WERI-Rb-1 (cell line): ENCODE data around the gene N4BP2.
"Not testable (repeated sequence)": the region's sequence is repeated elsewhere in the genome, so short reads cannot be mapped to it uniquely, and the experiment has no call there.

ENCODE experiments used
- DNase-seq: peaks from one replicate; pipeline ENCODE4 v3.0.0-alpha.2; 2020
- H3K27ac ChIP-seq: fragments of 250-450 bp; sonication (Bioruptor Pico); 2 replicates; pipeline ENCODE4 v1.5.1; 2020; ENCODE audit warnings: mild to moderate bottlenecking, moderate library complexity
- H3K27me3 ChIP-seq: fragments of 250-450 bp; sonication (Bioruptor Pico); 2 replicates; pipeline ENCODE4 v1.5.1; 2021; ENCODE audit warnings: mild to moderate bottlenecking, low read depth, moderate library complexity; ENCODE audit not compliant: insufficient read depth, severe bottlenecking
- H3K36me3 ChIP-seq: fragments of 250-450 bp; sonication (Bioruptor Pico); 2 replicates; pipeline ENCODE4 v1.5.1; 2020; ENCODE audit warnings: mild to moderate bottlenecking, moderate library complexity
- H3K4me3 ChIP-seq: 2 replicates; pipeline ENCODE4 v1.5.1; 2011; ENCODE audit warnings: low read depth, mild to moderate bottlenecking, control low read depth, low read length
- H3K9me3 ChIP-seq: fragments of 250-450 bp; sonication (Bioruptor Pico); 2 replicates; pipeline ENCODE4 v1.5.1; 2021; ENCODE audit warnings: mild to moderate bottlenecking, moderate library complexity; ENCODE audit not compliant: severe bottlenecking
- CTCF ChIP-seq: IDR thresholded peaks from 2 replicates; pipeline ENCODE4 v1.5.1; 2011; ENCODE audit warnings: low read depth, mild to moderate bottlenecking, control low read depth, inconsistent platforms, low read length

The N4BP2 gene

DNA sequence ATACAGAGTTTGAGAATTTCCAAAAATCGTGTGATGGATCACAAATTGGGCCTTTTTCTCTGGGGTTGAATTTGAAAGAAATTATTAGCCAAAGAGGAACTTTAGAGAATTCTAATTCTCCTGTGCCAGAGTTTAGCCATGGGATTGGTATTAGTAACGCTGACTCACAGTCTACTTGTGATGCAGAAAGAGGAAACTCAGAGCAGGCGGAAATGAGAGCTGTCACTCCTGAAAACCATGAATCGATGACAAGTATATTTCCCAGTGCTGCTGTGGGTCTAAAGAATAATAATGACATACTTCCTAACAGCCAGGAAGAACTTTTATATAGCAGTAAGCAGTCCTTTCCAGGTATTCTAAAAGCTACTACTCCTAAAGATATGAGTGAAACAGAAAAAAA is 64.9 kb downstream of the N4BP2 start:
- TF ChIP-seq CTCF, result no peak
- H3K27ac ChIP-seq, result no peak overlapping the region
- H3K27me3 ChIP-seq, result no peaks in the 10 kb centered on the region
- no peaks in the 10 kb centered on the region for H3K9me3 ChIP-seq
- no peak for DNase-seq
- H3K36me3 ChIP-seq, result peaks cover 64% of the 10 kb centered on the region
- H3K4me3 ChIP-seq, result no peak overlapping the region

DNA sequence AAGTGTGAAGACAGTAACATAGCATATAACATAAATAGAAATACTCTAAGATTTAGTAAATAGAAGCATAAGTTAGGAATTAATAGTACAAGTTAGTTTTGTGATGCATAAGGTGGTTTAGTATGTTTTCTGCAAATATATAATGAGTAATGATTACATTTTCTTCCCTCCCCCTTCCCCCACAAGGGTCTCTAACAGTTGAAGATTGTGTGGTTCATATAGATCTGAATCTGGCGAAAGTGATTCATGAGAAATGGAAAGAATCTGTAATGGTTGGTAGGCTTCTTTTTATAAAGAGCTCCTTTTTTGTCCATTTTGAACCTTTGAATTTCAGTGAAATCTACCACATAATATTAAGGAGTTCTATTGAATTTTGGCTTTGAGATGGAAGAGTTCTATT is 66.3 kb downstream of the N4BP2 start:
- no peak for DNase-seq

GRCh38 chr4:40124690-40125089 is 68.0 kb downstream of the N4BP2 start:
- Histone ChIP-seq H3K4me3 (no peak overlapping the region), H3K27ac (no peak overlapping the region), H3K36me3 (peaks cover 58% of the 10 kb centered on the region), H3K27me3 (no peaks in the 10 kb centered on the region), H3K9me3 (no peaks in the 10 kb centered on the region)
- no peak for TF ChIP-seq CTCF
- DNase-seq, result no peak

More for the DNA sequence above, 66.3 kb downstream of the N4BP2 start:
- no peak overlapping the region for H3K4me3 ChIP-seq
- H3K27me3 ChIP-seq, result no peaks in the 10 kb centered on the region
- H3K27ac ChIP-seq, result no peak overlapping the region
- peaks cover 61% of the 10 kb centered on the region for H3K36me3 ChIP-seq
- TF ChIP-seq CTCF, result no peak
- H3K9me3 ChIP-seq, result no peaks in the 10 kb centered on the region

DNA sequence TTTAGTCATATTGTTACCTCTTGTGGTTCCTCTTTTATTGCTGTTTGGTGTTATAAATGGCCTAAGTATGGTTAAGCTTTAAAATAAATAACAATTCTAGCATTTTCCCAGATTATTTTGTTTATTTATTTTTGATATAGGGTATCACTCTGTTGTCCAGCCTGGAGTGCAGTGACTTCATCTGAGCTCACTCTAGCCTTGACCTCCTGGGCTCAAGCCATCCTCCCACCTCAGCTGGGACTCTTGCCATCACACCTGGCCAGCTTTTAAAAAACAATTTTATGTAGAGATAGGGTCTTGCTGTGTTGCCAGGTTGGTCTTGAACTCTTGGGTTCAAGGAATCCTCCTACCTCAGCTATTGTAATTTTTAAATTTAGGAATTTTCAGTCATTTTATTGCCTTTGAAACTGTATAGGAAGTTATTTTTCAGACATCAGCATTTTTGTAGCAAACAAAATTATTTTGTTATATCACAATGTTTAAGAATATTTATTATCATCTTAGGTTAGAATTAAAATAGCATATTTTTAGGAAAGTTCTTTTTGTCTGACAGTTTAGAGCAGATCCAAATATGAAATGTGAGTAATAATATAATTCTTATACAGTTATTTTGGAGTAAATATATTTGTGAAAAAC is 73.9 kb downstream of the N4BP2 start:
- no peak for DNase-seq

GRCh38 chr4:40132816-40133215 is 76.2 kb downstream of the N4BP2 start:
- DNase-seq, result no peak
- Histone ChIP-seq H3K36me3 (peaks cover 72% of the 10 kb centered on the region), H3K27ac (no peak overlapping the region), H3K9me3 (no peaks in the 10 kb centered on the region), H3K4me3 (no peak overlapping the region), H3K27me3 (no peaks in the 10 kb centered on the region)
- no peak for TF ChIP-seq CTCF

More for the DNA sequence above, 73.9 kb downstream of the N4BP2 start:
- H3K27ac ChIP-seq, result no peak overlapping the region
- no peaks in the 10 kb centered on the region for H3K27me3 ChIP-seq
- H3K4me3 ChIP-seq, result no peak overlapping the region
- H3K9me3 ChIP-seq, result no peaks in the 10 kb centered on the region
- TF ChIP-seq CTCF, result no peak
- peaks cover 65% of the 10 kb centered on the region for H3K36me3 ChIP-seq

DNA sequence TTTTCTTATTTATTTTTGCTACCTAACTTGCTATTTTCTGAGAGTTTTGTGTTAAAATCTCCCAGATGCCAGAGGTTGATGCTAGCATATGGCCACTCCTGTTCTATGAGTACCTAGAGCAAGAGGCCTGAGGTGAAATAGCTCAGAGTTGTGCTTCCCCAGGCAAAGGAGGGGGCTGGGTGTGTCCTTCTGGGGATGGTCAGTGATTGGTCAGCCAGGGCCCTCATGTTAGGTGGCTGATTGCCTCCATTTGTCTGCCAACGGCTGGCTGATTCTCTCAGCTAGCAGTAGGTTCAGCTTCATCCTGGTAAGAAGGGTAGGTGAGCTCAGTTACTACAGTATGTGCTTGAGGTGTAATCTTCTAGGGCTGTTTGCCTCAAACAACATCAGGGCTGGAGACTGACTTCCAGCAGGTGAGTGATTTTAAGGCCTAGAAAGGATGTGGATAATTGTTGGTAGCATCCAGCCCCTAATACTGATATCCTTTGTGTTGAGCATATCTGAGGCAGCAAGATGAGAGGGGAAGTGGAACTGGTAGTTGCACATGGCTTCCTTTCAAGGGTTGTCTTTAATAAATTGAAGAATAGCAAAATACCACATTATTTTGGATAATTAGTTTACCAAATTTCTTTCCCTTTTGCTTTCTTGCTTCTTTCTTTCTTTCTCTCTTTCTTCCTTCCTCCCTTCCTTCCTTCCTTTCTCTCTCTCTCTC is 77.7 kb downstream of the N4BP2 start:
- TF ChIP-seq CTCF, result no peak

DNA sequence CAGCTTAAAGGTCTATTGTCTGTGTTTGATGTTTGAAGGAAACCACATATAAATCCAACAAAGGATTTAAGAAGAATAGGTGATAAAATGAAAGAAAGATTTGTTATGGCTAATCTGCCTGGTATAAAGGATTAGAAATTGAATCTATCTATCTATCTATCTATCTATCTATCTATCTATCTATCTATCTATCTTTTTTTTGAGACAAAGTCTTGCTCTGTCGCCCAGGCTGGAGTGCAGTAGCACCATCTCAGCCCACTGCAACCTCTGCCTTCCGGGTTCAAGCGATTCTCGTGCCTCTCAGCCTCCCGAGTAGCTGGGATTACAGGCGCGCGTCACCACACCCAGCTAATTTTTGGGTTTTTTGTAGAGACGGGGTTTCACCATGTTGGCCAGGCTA is 79.6 kb downstream of the N4BP2 start:
- not testable (repeated sequence) for H3K27me3 ChIP-seq, DNase-seq, H3K9me3 ChIP-seq, H3K4me3 ChIP-seq, H3K27ac ChIP-seq
- H3K36me3 ChIP-seq, result peaks cover 65% of the 10 kb centered on the region

More for the DNA sequence above, 77.7 kb downstream of the N4BP2 start:
- Histone ChIP-seq H3K9me3 (no peaks in the 10 kb centered on the region), H3K36me3 (peaks cover 70% of the 10 kb centered on the region), H3K4me3 (no peak overlapping the region), H3K27me3 (no peaks in the 10 kb centered on the region), H3K27ac (no peak overlapping the region)
- DNase-seq, result no peak
